RWPE2 (cell line): Measurements from ENCODE around the gene NANOS3.

ENCODE experiments used
- ATAC-seq: fragments of 200-7000 bp; cut with Tn5 transposase; 3 replicates; pipeline ENCODE4 v1.9.1; 2021; ENCODE audit warnings: low read depth
- DNase-seq: peaks from one replicate; pipeline ENCODE4 v3.0.0-alpha.2; 2020; ENCODE audit warnings: low spot score
- H3K27ac ChIP-seq: fragments of 450-650 bp; 2 replicates; pipeline ENCODE4 v1.5.1; 2017; ENCODE audit warnings: mild to moderate bottlenecking; ENCODE audit not compliant: poor library complexity, severe bottlenecking
- H3K27me3 ChIP-seq: fragments of 250-450 bp; sonication (Bioruptor Pico); 2 replicates; pipeline ENCODE4 v1.5.1; 2021; ENCODE audit warnings: mild to moderate bottlenecking, moderate library complexity; ENCODE audit not compliant: insufficient read depth, poor library complexity, severe bottlenecking
- H3K36me3 ChIP-seq: fragments of 250-450 bp; sonication (Bioruptor Pico); 2 replicates; pipeline ENCODE4 v1.5.1; 2020; ENCODE audit warnings: low read depth, mild to moderate bottlenecking, moderate library complexity
- H3K4me1 ChIP-seq: fragments of 250-450 bp; sonication (Bioruptor Pico); 2 replicates; pipeline ENCODE4 v1.5.1; 2021; ENCODE audit warnings: mild to moderate bottlenecking, moderate library complexity; ENCODE audit not compliant: insufficient read depth, poor library complexity, severe bottlenecking
- H3K4me3 ChIP-seq: fragments of 250-450 bp; sonication (Bioruptor Pico); 2 replicates; pipeline ENCODE4 v1.5.1; 2021; ENCODE audit warnings: mild to moderate bottlenecking, moderate library complexity; ENCODE audit not compliant: severe bottlenecking
- H3K9me3 ChIP-seq: fragments of 250-450 bp; sonication (Bioruptor Pico); 2 replicates; pipeline ENCODE4 v1.5.1; 2021; ENCODE audit warnings: mild to moderate bottlenecking, moderate library complexity; ENCODE audit not compliant: severe bottlenecking
- TF ChIP-seq, protein P1 (sequence below): fragments of 450-650 bp; IDR thresholded peaks from one replicate; pipeline ENCODE4 v1.5.1; 2017; ENCODE audit warnings: mild to moderate bottlenecking, moderate library complexity; ENCODE audit not compliant: poor library complexity, severe bottlenecking

Gene NANOS3

DNA sequence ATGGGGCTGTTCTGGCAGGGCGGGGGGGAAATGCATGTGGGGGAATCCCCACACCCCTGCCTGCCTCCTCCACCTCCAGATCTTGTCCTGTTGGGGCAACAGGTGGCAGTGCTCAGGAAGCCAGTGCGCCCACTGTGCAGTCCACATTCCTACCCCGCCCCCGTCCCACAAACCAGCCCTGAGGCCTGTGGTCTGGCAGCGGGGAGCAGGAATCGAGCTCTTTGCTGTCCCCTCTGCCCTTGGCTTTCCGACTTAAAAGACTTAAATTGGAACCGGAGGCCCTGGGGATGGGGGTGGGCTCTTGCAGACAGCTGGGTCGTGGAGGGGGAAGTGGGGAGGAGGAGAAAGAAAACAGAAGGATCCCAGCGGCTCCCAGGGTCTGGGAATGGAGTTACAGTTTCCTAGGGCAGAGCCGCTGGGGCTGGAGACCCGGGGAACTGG lies 4.3 kb downstream of the NANOS3 start:
- Histone ChIP-seq H3K27ac (no peak overlapping the region), H3K4me3 (no peak overlapping the region), H3K36me3 (no peaks in the 10 kb centered on the region), H3K9me3 (no peaks in the 10 kb centered on the region), H3K27me3 (no peaks in the 10 kb centered on the region), H3K4me1 (peaks cover 5% of the 10 kb centered on the region)
- TF ChIP-seq, protein P1, sequence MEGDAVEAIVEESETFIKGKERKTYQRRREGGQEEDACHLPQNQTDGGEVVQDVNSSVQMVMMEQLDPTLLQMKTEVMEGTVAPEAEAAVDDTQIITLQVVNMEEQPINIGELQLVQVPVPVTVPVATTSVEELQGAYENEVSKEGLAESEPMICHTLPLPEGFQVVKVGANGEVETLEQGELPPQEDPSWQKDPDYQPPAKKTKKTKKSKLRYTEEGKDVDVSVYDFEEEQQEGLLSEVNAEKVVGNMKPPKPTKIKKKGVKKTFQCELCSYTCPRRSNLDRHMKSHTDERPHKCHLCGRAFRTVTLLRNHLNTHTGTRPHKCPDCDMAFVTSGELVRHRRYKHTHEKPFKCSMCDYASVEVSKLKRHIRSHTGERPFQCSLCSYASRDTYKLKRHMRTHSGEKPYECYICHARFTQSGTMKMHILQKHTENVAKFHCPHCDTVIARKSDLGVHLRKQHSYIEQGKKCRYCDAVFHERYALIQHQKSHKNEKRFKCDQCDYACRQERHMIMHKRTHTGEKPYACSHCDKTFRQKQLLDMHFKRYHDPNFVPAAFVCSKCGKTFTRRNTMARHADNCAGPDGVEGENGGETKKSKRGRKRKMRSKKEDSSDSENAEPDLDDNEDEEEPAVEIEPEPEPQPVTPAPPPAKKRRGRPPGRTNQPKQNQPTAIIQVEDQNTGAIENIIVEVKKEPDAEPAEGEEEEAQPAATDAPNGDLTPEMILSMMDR: no peak
- ATAC-seq: no peak
- DNase-seq: no peak

DNA sequence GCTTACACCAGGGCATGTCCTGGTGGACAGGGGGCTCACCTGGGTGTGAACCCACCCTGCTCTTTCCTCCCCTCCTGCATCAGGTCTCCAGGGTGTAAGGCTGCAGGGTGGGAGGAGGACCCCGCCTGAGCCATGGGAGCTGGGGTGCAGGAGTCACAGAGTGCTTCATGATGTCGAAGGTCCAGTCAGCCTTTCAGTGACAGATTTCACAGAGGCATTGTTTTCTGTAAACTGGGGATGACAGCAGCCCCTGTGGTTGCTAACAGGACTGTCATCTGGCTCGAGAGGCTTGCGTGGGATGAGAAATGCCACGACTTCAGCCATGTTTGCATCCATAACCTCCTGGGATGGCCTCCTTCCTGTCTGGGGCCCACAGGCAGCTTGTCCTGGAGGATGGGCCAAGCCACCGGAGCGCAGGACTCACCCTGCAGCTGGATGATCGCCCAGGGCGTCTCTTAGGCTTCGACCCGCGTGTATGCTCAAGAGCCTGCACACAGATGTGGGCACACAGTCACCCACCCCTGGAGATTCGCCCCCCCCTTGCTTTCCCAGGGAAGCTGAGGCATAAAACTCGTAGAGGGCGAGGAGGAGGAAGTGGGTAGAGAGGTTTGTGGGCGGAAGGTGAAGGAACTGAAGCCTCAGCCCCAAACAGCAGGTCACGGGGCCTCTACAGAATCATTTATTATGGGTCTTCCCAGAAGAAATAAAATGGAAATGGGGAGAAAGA lies 4.9 kb downstream of the NANOS3 start:
- TF ChIP-seq, protein P1: no peak
- no peaks in the 10 kb centered on the region for H3K27me3 ChIP-seq
- no peak overlapping the region for H3K4me3 ChIP-seq
- H3K36me3 ChIP-seq: no peaks in the 10 kb centered on the region
- no peaks in the 10 kb centered on the region for H3K9me3 ChIP-seq
- no peak overlapping the region for H3K27ac ChIP-seq
- H3K4me1 ChIP-seq: peaks cover 5% of the 10 kb centered on the region
- DNase-seq: no peak
- ATAC-seq: no peak

DNA sequence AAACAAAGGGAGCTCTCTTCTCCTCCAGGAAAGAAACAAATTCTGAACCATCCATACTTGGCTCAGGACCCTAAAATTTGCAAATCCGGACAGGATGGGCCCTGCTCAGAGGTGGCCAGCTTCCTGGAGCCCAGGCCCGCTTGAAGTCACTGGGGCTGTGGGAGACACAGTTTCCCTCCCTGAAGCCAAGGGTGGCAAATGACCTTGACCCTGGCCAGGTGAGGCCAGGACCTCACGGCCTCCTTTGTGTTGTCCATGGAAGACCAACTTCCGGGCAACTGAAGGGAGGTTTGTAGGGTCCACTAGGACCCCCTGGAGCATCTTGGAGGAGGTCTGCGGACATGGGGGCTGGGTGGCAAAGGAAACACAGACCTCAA lies 5.5 kb downstream of the NANOS3 start:
- no peaks in the 10 kb centered on the region for H3K27me3 ChIP-seq
- TF ChIP-seq, protein P1: no peak
- no peak for DNase-seq
- H3K27ac ChIP-seq: no peak overlapping the region
- peaks cover 10% of the 10 kb centered on the region for H3K4me1 ChIP-seq
- no peaks in the 10 kb centered on the region for H3K36me3 ChIP-seq
- no peak for ATAC-seq
- no peaks in the 10 kb centered on the region for H3K9me3 ChIP-seq
- H3K4me3 ChIP-seq: no peak overlapping the region

DNA sequence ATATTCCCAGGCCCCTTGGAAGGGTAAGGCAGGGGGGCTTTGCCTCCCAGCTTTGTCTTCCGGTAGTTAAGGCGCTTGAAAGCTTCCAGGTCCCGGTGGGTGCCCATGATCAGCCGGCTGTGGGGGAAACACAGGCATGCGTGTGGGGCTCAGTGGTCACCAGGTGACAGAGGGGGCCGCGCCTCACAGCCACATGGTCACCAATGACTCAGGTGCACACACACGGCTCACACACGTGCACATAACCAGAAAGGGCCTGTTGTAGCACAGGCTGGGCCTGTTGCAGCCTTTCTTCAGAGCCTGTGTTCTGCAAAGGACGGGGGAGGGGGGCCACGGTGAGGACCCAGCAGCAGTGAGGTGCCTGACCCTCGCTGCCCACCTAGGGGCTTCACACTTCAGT lies 5.9 kb downstream of the NANOS3 start:
- H3K9me3 ChIP-seq: no peaks in the 10 kb centered on the region
- no peak overlapping the region for H3K27ac ChIP-seq
- H3K27me3 ChIP-seq: no peaks in the 10 kb centered on the region
- H3K36me3 ChIP-seq: no peaks in the 10 kb centered on the region
- peaks cover 11% of the 10 kb centered on the region for H3K4me1 ChIP-seq
- H3K4me3 ChIP-seq: no peak overlapping the region
- TF ChIP-seq, protein P1: no peak
- DNase-seq (no peak), ATAC-seq (no peak)

DNA sequence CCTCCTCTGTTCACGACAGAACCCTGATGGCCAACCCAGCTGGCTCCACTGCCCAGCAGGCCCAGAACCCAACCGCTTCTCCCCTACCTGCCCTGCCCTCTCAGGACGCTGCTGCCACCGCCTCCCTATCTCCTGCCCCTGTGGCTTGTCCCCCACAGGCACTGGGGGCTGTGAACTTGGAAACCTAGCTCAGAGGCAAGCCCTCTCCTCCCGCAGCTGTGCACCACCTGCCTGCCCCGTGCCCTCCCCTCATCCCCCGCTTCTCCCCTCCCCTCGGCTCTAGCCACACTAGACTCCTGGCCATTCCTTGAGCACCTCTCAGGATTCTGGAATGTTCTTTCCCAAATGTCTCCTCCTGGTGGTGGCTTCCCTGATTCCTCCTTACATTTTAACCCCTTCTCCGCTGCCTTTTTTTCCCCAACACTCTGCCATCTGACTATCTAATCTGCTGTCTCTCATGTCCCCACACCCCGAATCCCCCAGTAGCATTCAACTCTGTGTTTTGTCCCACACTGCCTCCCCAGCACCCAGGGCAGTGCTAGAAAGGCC lies 6.7 kb downstream of the NANOS3 start:
- H3K9me3 ChIP-seq: no peaks in the 10 kb centered on the region
- DNase-seq (no peak), ATAC-seq (no peak)
- peaks cover 11% of the 10 kb centered on the region for H3K4me1 ChIP-seq
- H3K27ac ChIP-seq: no peak overlapping the region
- H3K27me3 ChIP-seq: no peaks in the 10 kb centered on the region
- no peak overlapping the region for H3K4me3 ChIP-seq
- no peaks in the 10 kb centered on the region for H3K36me3 ChIP-seq
- TF ChIP-seq, protein P1: no peak
